HEK293T (cell line): ENCODE data around the gene MS4A8.

Experiments used
- CTCF ChIA-PET: fragments of 350-600 bp; formaldehyde crosslinking; extraction: SDS; loops from one replicate; lab custom pipeline; 2021; ENCODE audit warnings: antibody characterized with exemption, inconsistent platforms; lab: Yijun Ruan, JAX
- POLR2A ChIA-PET: fragments of 350-600 bp; formaldehyde crosslinking; extraction: SDS; loops from one replicate; lab custom pipeline; 2020; ENCODE audit warnings: antibody characterized with exemption, inconsistent platforms; lab: Yijun Ruan, JAX
- DNase-seq: peaks from one replicate; pipeline ENCODE4 v3.0.0; 2012; ENCODE audit warnings: mixed read lengths; ENCODE audit errors: extremely low spot score
- ARNT ChIP-seq: fragments of 450-650 bp; IDR thresholded peaks from 2 replicates; pipeline ENCODE4 v1.6.1; 2017; ENCODE audit warnings: mild to moderate bottlenecking
- BHLHE40 ChIP-seq: fragments of 450-650 bp; IDR thresholded peaks from 2 replicates; pipeline ENCODE4 v1.6.1; 2016; ENCODE audit warnings: mild to moderate bottlenecking, moderate library complexity, borderline replicate concordance
- CTBP1 ChIP-seq: fragments of 450-650 bp; IDR thresholded peaks from 2 replicates; pipeline ENCODE4 v1.6.1; 2016; ENCODE audit warnings: borderline replicate concordance
- ELF4 ChIP-seq: fragments of 450-650 bp; IDR thresholded peaks from 2 replicates; pipeline ENCODE4 v1.6.1; 2017; ENCODE audit warnings: antibody characterized with exemption
- FOXA1 ChIP-seq: fragments of 450-650 bp; IDR thresholded peaks from 2 replicates; pipeline ENCODE4 v1.6.1; 2016; ENCODE audit warnings: mild to moderate bottlenecking
- FOXK2 ChIP-seq: fragments of 450-650 bp; IDR thresholded peaks from 2 replicates; pipeline ENCODE4 v1.6.1; 2016; ENCODE audit warnings: mild to moderate bottlenecking
- FOXM1 ChIP-seq: fragments of 450-650 bp; IDR thresholded peaks from 2 replicates; pipeline ENCODE4 v1.6.1; 2017; ENCODE audit warnings: mild to moderate bottlenecking, borderline replicate concordance
- HDGF ChIP-seq: fragments of 450-650 bp; IDR thresholded peaks from 2 replicates; pipeline ENCODE4 v1.6.1; 2017; ENCODE audit warnings: antibody characterized with exemption, borderline replicate concordance
- L3MBTL2 ChIP-seq: fragments of 450-650 bp; conservative IDR thresholded peaks from 2 replicates; pipeline ENCODE4 v1.6.1; 2016; ENCODE audit warnings: mild to moderate bottlenecking
- LEF1 ChIP-seq: fragments of 450-650 bp; IDR thresholded peaks from 2 replicates; pipeline ENCODE4 v1.6.1; 2017; ENCODE audit warnings: mild to moderate bottlenecking, borderline replicate concordance
- NFRKB ChIP-seq: fragments of 450-650 bp; IDR thresholded peaks from 2 replicates; pipeline ENCODE4 v1.6.1; 2016; ENCODE audit warnings: mild to moderate bottlenecking, moderate library complexity
- PKNOX1 ChIP-seq: fragments of 450-650 bp; IDR thresholded peaks from 2 replicates; pipeline ENCODE4 v1.6.1; 2016
- SP1 ChIP-seq: fragments of 450-650 bp; IDR thresholded peaks from 2 replicates; pipeline ENCODE4 v1.6.1; 2017
- SUZ12 ChIP-seq: fragments of 450-650 bp; IDR thresholded peaks from 2 replicates; pipeline ENCODE4 v1.6.1; 2016; ENCODE audit warnings: mild to moderate bottlenecking
- TARDBP ChIP-seq: fragments of 450-650 bp; IDR thresholded peaks from 2 replicates; pipeline ENCODE4 v1.6.1; 2016
- ZNF384 ChIP-seq: fragments of 450-650 bp; IDR thresholded peaks from 2 replicates; pipeline ENCODE4 v1.6.1; 2016

The MS4A8 gene

DNA sequence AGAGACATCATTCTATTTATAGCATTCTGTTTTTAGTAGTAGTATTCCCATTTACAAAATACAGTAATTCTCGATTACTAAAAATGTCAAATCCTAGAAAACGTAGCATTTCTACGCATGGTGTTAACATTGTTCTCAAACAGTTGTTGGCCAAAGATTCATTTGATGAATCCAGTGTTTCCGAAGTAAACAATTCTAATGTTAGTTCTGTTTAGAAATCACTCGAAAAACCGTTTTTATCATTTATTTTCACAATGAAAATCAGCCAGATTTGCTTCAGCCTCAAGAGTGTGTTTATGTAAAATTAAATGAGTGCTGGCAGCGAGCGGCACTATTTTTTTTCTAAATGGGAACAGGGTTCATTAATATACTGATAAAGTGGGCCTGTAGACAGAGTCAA lies 32.2 kb downstream of the MS4A8 start:
- TF ChIP-seq L3MBTL2 = no peak
- no peak for TF ChIP-seq ZNF384
- no peak for TF ChIP-seq PKNOX1
- TF ChIP-seq FOXM1 = no peak
- no peak for TF ChIP-seq ELF4
- no peak for TF ChIP-seq NFRKB
- no peak for TF ChIP-seq FOXA1
- TF ChIP-seq CTBP1 = no peak
- TF ChIP-seq TARDBP = no peak
- TF ChIP-seq FOXK2 = no peak
- TF ChIP-seq SP1 = no peak
- no peak for TF ChIP-seq HDGF
- TF ChIP-seq LEF1 = no peak
- no peak for TF ChIP-seq SUZ12
- no peak for TF ChIP-seq ARNT
- no peak for DNase-seq
- ChIA-PET POLR2A (no interaction called here), CTCF (no interaction called here)

GRCh38 chr11:60734279-60734678 lies 34.9 kb downstream of the MS4A8 start:
- ChIA-PET CTCF (no interaction called here), POLR2A (no interaction called here)
- no peak for TF ChIP-seq LEF1
- TF ChIP-seq ELF4 = no peak
- no peak for TF ChIP-seq CTBP1
- TF ChIP-seq L3MBTL2 = no peak
- TF ChIP-seq ARNT = no peak
- TF ChIP-seq BHLHE40 = no peak
- TF ChIP-seq FOXA1 = no peak
- TF ChIP-seq SP1 = no peak
- TF ChIP-seq HDGF = no peak
- no peak for TF ChIP-seq NFRKB
- no peak for TF ChIP-seq TARDBP
- TF ChIP-seq ZNF384 = no peak
- no peak for TF ChIP-seq SUZ12
- TF ChIP-seq FOXK2 = no peak
- TF ChIP-seq FOXM1 = no peak
- TF ChIP-seq PKNOX1 = no peak
- DNase-seq = no peak

DNA sequence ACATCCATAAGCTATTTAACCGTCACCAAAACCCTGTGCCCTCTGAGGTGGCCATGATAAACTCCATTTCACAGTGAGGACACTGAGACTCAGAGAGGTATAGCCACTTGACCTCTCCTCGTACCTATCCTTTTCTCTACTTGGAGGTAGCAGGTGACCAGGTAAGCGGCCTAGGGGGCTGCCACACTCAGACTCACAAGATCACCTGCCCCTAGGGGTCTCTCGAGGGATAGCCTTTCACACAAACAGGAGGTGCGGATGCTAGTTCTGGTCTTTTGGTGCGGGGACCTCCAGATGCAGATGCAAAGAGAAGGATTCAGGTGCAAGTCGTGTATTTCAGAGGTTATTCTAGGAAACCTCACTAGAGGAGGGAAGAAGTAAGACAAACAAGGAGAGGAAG lies 39.7 kb downstream of the MS4A8 start:
- DNase-seq = no peak
- CTCF ChIA-PET = no interaction called here
- no peak for TF ChIP-seq TARDBP
- POLR2A ChIA-PET = no interaction called here

DNA sequence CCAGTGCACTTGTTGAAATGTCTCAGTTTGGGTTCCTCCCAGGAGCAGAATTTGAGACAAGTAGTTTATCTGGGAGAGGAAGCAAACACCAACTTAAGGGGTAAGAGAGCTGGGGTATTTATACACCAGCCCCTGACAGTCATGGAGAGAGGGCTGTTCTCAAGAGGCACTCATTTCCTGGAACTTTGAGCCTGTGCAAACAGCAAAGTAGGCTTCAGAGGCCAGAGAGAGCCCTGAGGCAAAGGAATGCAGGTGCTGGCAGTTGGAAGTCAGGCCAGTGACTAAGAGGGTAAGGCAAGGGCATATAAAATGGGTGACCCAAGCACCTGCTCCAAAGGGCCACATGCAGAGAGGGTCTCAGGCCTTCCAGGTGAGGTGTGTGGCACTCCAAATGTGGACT lies 41.2 kb downstream of the MS4A8 start:
- ChIA-PET POLR2A (no interaction called here), CTCF (no interaction called here)
- TF ChIP-seq ARNT (no peak), CTBP1 (no peak), L3MBTL2 (no peak), LEF1 (no peak), BHLHE40 (no peak), SP1 (no peak), SUZ12 (no peak)
- no peak for DNase-seq

DNA sequence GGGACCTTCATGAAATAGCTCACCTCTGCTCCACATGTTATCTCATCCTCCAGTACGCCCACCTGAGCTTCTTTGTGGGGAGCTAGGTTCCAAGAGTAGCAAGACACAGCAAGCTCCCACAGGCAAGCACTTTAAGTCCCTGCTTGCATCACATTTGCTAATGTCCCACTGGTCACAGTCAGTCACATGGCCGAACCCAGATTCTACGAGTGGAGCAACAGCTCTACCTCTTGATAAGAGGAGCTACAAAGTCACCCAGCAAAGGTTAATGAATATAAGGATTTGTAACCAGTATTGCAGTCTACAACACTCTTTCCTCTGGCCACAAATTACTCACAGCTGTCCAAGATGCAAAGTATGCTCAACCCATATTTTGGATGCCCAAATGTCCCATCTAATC lies 42.0 kb downstream of the MS4A8 start:
- TF ChIP-seq PKNOX1 (no peak), HDGF (no peak), SP1 (no peak), LEF1 (no peak), CTBP1 (no peak), NFRKB (no peak), ZNF384 (no peak), ELF4 (no peak), FOXM1 (no peak)
- POLR2A ChIA-PET = no interaction called here

DNA sequence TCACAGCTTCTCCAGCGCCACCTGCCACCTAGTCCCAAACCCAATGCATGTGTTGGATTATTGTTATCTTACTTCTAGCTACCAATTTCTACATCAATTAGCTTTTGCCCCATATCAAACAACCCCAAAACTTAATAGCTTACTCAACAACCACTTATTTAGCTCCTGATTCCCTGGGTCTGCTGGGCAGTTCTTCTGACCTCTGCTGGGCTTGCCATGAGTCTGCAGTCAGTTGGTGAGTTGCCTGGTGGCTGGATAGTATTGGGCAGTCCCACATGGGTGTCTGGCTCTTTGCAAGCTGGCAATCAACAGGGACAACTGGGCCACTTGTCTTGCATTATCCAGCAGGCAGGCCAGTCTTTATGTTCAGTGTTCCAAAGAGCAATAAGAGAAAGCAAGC lies 43.6 kb downstream of the MS4A8 start:
- POLR2A ChIA-PET = no interaction called here
- TF ChIP-seq SP1 = no peak
- no peak for TF ChIP-seq ELF4
- no peak for TF ChIP-seq SUZ12
- no peak for TF ChIP-seq FOXA1
- TF ChIP-seq L3MBTL2 = no peak
- no peak for TF ChIP-seq HDGF
- no peak for DNase-seq
- CTCF ChIA-PET = no interaction called here

More for the DNA sequence above, 42.0 kb downstream of the MS4A8 start:
- DNase-seq = no peak
- CTCF ChIA-PET = no interaction called here

DNA sequence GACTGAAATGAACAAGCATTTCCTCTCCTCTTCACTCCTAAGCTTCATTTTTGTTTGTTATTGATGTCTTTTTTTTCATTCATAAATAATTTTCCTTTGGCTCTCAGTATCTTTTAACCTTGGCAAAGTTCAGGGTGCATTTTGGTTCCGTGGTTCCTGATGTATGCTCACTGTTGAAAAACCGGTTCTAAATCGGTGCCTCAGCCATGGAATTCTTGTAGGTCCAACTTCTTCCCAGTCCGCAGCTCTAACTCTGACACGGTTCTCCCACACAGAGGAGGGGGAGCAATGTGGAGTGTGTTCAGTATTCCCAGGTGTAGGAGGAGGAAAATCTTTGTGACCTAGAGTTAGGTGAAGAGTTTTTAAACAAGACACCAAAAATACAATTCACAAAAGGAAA lies 44.7 kb downstream of the MS4A8 start:
- TF ChIP-seq SP1 = no peak
- ChIA-PET POLR2A (no interaction called here), CTCF (no interaction called here)
- DNase-seq = no peak

DNA sequence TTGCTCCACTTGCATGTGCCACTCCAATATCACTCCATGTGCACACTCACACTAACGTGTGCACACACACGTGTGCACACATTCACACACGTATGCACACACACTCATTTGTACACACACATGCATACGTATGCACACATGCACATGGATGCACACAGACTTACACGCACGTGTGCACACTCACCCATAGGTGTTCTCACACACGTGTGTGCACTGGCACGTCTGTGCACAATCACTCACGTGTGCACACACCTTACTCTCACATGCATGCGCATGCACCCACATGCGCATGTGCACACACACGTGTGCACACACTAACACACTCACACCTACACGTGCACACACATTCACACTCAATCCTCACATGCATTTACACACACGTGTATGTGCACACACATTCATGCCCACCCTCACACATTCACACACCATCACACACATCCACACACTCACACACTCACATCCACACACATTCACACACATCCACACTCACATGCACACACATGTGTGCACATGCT lies 48.0 kb downstream of the MS4A8 start:
- ChIA-PET CTCF (no interaction called here), POLR2A (interaction anchor here (0.6 kb wide), 1 partner anchor 411 kb away, joined by 3 read pairs; no protein-coding TSS in a partner anchor)
- no peak for TF ChIP-seq FOXA1
- no peak for TF ChIP-seq SUZ12
- TF ChIP-seq NFRKB = no peak
- TF ChIP-seq ARNT = no peak
- TF ChIP-seq FOXM1 = no peak
- TF ChIP-seq TARDBP = no peak
- no peak for TF ChIP-seq SP1
- no peak for TF ChIP-seq L3MBTL2
- no peak for TF ChIP-seq ZNF384
- TF ChIP-seq ELF4 = no peak
- no peak for TF ChIP-seq PKNOX1
- no peak for TF ChIP-seq HDGF
- TF ChIP-seq CTBP1 = no peak
- TF ChIP-seq FOXK2 = no peak
- no peak for TF ChIP-seq BHLHE40
- no peak for TF ChIP-seq LEF1
- no peak for DNase-seq
